Activated CD4-positive, CD25-positive, alpha-beta regulatory T cell treated with anti-CD3 and anti-CD28 coated beads, Interleukin-2, amount 50 U/mL, for 24 hours (primary cell): ENCODE data around the gene OR12D3.
A peak's percentile ranks its signal among the peaks of the same experiment; 100 is the strongest.
"Not testable (repeated sequence)": the region's sequence is repeated elsewhere in the genome, so short reads cannot be mapped to it uniquely, and the experiment has no call there.

Source experiments
- ATAC-seq, 2 donors: fragments of 150-1000 bp; cut with Tn5 transposase; one replicate each; pipeline ENCODE4 v1.10.0; 2021; ENCODE audit warnings: mild to moderate bottlenecking in 1 of 2, moderate library complexity in 1 of 2

The OR12D3 gene, protein sequence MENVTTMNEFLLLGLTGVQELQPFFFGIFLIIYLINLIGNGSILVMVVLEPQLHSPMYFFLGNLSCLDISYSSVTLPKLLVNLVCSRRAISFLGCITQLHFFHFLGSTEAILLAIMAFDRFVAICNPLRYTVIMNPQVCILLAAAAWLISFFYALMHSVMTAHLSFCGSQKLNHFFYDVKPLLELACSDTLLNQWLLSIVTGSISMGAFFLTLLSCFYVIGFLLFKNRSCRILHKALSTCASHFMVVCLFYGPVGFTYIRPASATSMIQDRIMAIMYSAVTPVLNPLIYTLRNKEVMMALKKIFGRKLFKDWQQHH

GRCh38 chr6:29375191-29375590 lies at the start of gene OR12D3:
OR12D3 (minus strand) TSS chr6:29375291; CDS start chr6:29375287, 4 bp downstream.
- ATAC-seq, result no peak

GRCh38 chr6:29424575-29424974 lies 49.5 kb upstream of the OR12D3 start:
- ATAC-seq, result peak in 1 of 2 donors; percentile 45

DNA sequence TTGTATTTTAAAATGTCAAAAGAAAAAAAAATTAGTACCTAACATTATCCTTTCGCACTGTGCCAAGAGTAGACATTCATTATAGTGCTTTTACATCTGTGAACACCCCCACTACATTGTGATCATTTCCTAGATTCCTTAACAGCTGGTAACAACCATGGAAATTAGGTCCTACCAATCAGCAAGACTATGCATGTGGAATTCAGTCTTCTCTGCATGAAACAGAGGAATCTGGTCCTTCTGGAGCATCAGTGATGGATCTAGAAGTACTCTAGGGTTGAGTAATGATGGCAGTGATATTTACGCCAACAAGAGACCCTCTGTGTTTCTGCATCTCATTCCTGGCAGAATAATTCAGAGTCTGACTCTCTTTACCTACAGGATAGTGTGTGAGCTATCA lies 49.1 kb upstream of the OR12D3 start:
- ATAC-seq, result no peak

- no peak for ATAC-seq
These were observed 44.4 kb upstream of the OR12D3 start for GRCh38 chr6:29419516-29419915.

DNA sequence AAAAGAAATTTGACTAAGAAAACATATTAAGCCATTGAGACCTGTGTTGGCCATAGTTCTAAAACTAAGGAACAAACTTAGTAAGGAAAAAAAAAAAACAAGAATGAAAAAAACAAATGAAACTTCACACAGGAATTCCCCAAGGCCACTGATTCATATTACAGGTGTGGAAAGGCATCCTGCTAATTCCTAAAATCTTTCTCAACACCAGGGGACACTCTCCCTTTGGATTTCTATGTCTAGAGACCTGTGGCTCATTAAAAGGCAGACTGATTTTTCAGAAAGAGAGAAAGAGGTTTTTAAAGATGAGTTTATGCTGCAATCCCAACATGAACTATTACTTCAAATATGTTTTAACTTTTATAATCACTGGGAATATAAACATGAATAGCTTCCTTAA lies 39.5 kb upstream of the OR12D3 start, which contains the start of gene OR12D1:
Gene OR12D1, plus strand, starts transcription at position 341 of the 400 bp plus-strand sequence.
- no peak for ATAC-seq

DNA sequence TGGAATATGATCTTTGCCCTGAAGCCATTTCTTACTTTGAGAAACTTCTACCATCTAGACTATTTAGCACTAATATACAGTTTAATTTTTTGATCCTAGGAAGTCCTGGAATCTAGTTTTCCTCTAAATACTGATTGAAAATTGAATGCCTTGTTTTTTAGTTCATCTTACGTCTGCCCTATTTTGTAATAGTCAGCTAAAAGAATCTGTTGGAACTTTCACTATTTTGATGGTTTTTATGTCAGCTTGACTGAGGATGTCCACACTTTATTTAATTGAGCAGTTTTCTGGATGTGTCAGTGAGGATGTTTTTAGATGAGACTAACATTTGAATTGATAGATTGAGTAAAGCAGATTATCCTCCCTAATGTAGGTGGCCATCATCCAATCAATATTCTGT lies 28.7 kb upstream of the OR12D3 start:
- no peak for ATAC-seq

GRCh38 chr6:29399525-29399924 lies 24.4 kb upstream of the OR12D3 start:
- no peak for ATAC-seq

DNA sequence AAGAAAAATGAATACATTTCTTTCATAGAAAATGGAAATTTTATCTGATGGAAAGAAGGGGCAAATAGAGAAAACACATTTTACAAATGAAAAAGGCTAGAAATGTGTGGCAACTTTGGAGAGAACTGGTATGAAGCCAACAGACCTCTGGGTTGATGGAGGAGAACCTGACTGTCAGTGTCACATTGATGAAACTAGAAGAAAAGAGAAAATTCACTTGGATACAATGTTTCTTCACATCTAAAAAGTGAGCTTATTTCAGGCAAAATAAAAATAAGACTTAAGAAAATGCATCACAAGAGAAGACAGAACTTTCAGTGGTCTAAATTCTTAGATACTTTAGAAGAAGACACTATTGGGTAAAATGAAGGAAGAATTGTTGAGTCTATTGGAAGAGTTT lies 20.2 kb upstream of the OR12D3 start, which contains the start of gene OR12D2:
Gene OR12D2, plus strand, starts transcription at position 301 of the 400 bp plus-strand sequence. CDS start 1,069 bp downstream, outside the sequence.
- ATAC-seq, result no peak

DNA sequence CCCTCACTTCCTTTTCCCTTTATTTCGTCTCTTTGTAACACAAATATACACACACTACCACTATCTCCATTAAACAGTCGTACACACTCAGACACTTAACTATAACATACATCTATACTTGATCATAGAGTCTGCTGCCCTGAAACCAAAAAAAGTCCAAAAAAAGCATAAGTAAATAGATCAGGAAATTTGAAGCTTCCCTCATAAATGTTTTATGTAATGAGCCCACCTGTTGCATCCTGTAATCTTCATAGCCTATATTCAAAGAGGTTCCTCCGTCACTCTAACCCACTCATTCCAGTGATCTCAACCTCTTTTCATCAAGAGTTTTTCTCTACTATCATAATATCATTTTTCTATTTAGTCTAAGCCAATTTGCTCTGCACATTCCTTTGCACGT lies 13.4 kb upstream of the OR12D3 start:
- no peak for ATAC-seq

GRCh38 chr6:29376003-29376402 lies 912 bp upstream of the OR12D3 start:
- ATAC-seq, result no peak

- ATAC-seq, result no peak
These were observed 6.3 kb downstream of the OR12D3 start, which contains the start of gene OR5V1 for GRCh38 chr6:29368765-29369164. OR5V1 (minus strand) TSS chr6:29368865; CDS start chr6:29356195, 12,670 bp downstream.

DNA sequence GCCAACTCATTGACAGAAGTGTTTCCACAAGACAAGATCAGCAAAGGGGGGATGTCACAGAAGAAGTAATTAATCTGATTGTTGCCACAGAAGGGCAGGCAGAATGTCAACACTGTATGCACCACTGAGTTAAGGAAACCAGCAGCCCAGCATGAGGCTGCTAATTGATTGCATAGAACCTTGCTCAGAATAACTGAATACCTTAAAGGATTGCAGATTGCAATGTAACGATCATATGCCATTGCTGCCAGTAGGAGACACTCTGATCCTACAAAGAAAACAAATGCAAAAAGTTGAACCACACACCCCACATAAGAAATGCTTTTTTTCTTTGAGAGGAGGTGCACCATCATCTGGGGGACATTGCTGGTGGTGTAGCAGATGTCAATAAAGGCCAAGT lies 19.5 kb downstream of the OR12D3 start:
- no peak for ATAC-seq

DNA sequence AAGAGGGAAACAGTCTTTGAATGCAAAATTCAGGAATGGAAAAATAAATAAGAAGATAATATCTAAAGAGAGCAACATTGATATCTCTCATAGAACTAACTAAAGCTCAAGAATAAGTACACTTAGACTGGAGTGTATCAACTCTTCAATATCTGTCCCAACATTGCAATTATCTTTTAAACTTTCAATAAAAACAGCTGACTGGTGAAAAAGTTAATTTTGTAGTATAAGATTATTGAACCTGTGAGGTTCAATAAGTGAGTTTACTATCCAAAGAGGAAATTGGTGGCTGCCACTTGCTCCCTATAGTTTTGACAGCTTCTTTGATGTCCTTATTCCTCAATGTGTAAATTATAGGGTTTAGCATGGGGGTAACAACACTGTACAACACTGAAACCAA lies 20.1 kb downstream of the OR12D3 start:
- no peak for ATAC-seq

DNA sequence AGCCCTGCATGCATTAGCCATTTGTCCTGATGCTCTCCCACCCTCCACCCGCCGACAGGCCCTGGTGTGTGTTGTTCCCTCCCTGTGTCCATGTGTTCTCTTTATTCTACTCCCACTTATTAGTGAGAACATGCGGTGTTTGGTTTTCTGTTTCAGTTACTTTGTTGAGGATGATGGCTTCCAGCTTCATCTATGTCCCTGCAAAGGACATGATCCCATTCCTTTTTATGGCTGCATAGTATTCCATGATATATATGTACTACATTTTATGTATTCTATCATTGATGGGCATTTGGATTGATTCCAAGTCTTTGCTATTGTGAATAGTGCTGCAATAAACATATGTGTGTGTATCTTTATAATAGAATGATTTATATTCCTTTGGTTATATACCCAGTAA lies 25.7 kb downstream of the OR12D3 start:
- ATAC-seq, result not testable (repeated sequence)

- ATAC-seq, result no peak
These were observed 29.7 kb downstream of the OR12D3 start for GRCh38 chr6:29345380-29345779.

DNA sequence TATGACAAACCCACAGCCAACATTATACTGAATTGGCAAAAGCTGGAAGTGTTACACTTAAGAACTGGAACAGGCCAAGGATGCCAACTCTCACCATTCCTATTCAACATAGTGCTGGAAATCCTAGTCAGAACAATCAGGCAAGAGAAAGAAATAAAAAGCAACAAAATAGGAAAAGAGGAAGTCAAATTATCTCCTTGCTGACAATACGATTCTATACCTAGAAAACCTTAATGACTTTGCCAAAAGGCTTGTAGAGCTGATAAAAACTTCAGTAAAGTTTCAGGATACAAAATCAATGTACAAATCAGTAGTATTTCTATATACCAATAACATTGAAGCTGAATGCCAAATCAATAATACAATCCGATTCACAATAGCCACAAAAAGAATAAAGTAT lies 38.8 kb downstream of the OR12D3 start:
- no peak for ATAC-seq

- ATAC-seq, result no peak
These were observed 42.4 kb downstream of the OR12D3 start for GRCh38 chr6:29332676-29333075.

DNA sequence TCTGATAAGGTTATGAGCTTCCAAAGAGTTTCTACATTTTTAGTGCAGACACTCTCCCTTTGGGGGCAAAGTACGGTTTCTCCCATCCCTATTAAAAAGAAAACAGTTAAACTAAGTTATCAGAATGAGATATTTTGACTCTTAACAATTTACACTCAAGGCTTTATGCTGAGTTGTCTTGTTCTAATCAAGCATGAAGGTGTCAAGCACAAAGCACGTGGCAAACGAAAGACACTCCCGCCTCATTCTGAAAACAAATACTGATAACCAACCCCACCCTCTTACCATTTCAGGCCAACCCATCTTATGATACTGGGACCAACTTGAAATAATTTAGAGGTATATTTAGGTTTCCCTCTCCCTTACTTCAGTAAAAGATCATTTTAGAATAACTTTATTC lies 49.3 kb downstream of the OR12D3 start:
- ATAC-seq, result no peak
